Adrenal gland (tissue), 5 donors: ENCODE data around the gene DLK1.

Experiments used
- POLR2A ChIP-seq, 2 donors: fragments of 450-650 bp; IDR thresholded peaks; one replicate each; pipeline ENCODE4 v1.6.1; 2017; ENCODE audit warnings: antibody characterized with exemption in 2 of 2, mild to moderate bottlenecking in 2 of 2, moderate library complexity in 1 of 2
- TF ChIP-seq, protein P1 (sequence below), 6 experiments: fragments of 450-650 bp in 4 of 6; fragments of 200-600 bp in 2 of 6; sonication (generic) in 1 of 6; IDR thresholded peaks; 1 replicate in 5 of 6; 2 replicates in 1 of 6; pipeline versions ENCODE4 v1.5.1 to v1.8.0; 2016 to 2021; ENCODE audit warnings: antibody characterized with exemption in 6 of 6, mild to moderate bottlenecking in 2 of 6, moderate library complexity in 1 of 6
- donor health status: DM: no; HTN: no; CAD: no.

DNA sequence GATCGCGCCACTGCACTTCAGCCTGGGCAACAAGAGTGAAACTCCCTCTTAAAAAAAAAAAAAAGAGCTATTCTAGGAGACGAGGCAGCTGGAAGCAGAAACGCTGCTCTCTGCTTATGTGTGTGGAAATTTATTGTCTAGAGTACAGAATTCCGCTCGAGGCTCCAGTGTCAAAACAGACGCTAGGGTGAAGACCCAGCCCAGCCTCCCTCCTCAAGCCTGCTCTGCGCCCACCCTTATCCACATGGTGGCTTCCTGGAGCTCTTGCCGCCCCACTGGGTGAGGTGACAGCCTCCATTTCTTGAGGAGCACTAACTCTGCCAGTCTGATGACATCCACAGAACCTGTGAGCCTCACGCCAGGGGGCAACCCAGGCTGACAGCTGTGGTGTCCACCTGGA lies 49.5 kb upstream of the DLK1 start:
- TF ChIP-seq, protein P1, sequence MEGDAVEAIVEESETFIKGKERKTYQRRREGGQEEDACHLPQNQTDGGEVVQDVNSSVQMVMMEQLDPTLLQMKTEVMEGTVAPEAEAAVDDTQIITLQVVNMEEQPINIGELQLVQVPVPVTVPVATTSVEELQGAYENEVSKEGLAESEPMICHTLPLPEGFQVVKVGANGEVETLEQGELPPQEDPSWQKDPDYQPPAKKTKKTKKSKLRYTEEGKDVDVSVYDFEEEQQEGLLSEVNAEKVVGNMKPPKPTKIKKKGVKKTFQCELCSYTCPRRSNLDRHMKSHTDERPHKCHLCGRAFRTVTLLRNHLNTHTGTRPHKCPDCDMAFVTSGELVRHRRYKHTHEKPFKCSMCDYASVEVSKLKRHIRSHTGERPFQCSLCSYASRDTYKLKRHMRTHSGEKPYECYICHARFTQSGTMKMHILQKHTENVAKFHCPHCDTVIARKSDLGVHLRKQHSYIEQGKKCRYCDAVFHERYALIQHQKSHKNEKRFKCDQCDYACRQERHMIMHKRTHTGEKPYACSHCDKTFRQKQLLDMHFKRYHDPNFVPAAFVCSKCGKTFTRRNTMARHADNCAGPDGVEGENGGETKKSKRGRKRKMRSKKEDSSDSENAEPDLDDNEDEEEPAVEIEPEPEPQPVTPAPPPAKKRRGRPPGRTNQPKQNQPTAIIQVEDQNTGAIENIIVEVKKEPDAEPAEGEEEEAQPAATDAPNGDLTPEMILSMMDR (IDR thresholded peaks at IDR 0.05), result no peak
- TF ChIP-seq POLR2A (IDR thresholded peaks at IDR 0.05), result no peak
